Thyroid gland (tissue), 4 donors: ENCODE measurements around the gene RFX3.

Experiments
- CTCF ChIP-seq, 6 experiments: fragments of 200-600 bp in 3 of 6; fragments of 450-650 bp in 3 of 6; sonication (generic) in 3 of 6; IDR thresholded peaks; one replicate each; pipeline ENCODE4 v1.5.1; 2016 to 2019; ENCODE audit warnings: antibody characterized with exemption in 6 of 6, mild to moderate bottlenecking in 2 of 6, inconsistent platforms in 1 of 6, moderate library complexity in 1 of 6
- POLR2A ChIP-seq, 2 donors: fragments of 450-650 bp; IDR thresholded peaks; one replicate each; pipeline ENCODE4 v1.6.1; 2017; ENCODE audit warnings: antibody characterized with exemption in 2 of 2, mild to moderate bottlenecking in 2 of 2, moderate library complexity in 1 of 2

GRCh38 chr9:3391414-3391813 is 134.4 kb downstream of the RFX3 start:
- TF ChIP-seq CTCF (IDR thresholded peaks at IDR 0.05): no peak
- TF ChIP-seq POLR2A (IDR thresholded peaks at IDR 0.05): no peak
